ENCODE results near the gene MMS22L.

DNA sequence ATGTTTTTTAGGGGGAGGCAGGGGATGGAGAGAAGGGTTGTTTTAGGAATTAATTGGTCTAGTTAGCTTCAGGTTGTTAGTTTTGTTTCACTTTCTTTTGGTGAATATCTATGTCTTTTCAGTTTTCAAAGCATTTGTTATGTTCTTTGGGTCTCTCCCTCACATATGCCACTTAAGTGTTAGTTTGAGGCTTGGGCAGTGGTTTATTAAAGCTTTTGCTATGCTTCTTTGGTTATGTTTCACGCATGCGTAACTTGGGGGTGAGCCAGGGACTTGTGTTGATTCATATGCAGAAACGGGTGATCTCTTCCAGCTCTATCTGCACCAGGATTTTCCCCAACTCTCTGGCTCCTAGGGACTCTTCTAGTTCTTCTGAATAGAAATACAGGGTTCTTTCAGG lies 11.4 kb upstream of the MMS22L start:
- TF ChIP-seq, protein P1, sequence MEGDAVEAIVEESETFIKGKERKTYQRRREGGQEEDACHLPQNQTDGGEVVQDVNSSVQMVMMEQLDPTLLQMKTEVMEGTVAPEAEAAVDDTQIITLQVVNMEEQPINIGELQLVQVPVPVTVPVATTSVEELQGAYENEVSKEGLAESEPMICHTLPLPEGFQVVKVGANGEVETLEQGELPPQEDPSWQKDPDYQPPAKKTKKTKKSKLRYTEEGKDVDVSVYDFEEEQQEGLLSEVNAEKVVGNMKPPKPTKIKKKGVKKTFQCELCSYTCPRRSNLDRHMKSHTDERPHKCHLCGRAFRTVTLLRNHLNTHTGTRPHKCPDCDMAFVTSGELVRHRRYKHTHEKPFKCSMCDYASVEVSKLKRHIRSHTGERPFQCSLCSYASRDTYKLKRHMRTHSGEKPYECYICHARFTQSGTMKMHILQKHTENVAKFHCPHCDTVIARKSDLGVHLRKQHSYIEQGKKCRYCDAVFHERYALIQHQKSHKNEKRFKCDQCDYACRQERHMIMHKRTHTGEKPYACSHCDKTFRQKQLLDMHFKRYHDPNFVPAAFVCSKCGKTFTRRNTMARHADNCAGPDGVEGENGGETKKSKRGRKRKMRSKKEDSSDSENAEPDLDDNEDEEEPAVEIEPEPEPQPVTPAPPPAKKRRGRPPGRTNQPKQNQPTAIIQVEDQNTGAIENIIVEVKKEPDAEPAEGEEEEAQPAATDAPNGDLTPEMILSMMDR (conservative IDR thresholded peaks at IDR 0.05; ENCODE audit: low read depth, low read length): no peak
- no peak for TF ChIP-seq EZH2 (IDR thresholded peaks at IDR 0.05; ENCODE audit: low read length, unreplicated experiment)
- no peak for TF ChIP-seq EZH2phosphoT487 (IDR thresholded peaks at IDR 0.05; ENCODE audit: borderline replicate concordance, low read length)
